Kidney (tissue), 14 donors: Measurements from ENCODE around the gene RAB36. TPM values are rescaled to one million over a fixed set of nuclear protein-coding genes. Genes with fewer than 3 reads are reported as not detected.

Experiments
- DNase-seq, 5 donors: peaks; one replicate each; pipeline ENCODE4 v3.0.0-alpha.2; 2013 to 2020
- FAIRE-seq: peaks from 2 replicates; lab custom pipeline; 2012; peaks lifted over from hg19 to GRCh38; lab: Jason Lieb, UNC
- H3K27ac ChIP-seq, 2 donors: one replicate each; pipeline ENCODE4 v1.7.0; 2013; ENCODE audit warnings: low read depth in 2 of 2, low read length in 2 of 2, inconsistent platforms in 1 of 2
- H3K27me3 ChIP-seq: one replicate; pipeline ENCODE4 v1.7.1; 2013; ENCODE audit warnings: low read length, inconsistent platforms; ENCODE audit not compliant: control insufficient read depth, insufficient read depth
- H3K36me3 ChIP-seq, 3 donors: one replicate each; pipeline versions ENCODE4 v1.7.0 to v1.7.1; 2013; ENCODE audit warnings: low read length in 3 of 3, control low read depth in 1 of 3, inconsistent platforms in 1 of 3; ENCODE audit not compliant: insufficient read depth in 3 of 3, control insufficient read depth in 2 of 3
- H3K4me1 ChIP-seq, 3 donors: one replicate each; pipeline versions ENCODE4 v1.7.0 to v1.7.1; 2013; ENCODE audit warnings: low read length in 3 of 3, inconsistent platforms in 1 of 3, low read depth in 1 of 3; ENCODE audit not compliant: control insufficient read depth in 2 of 3, insufficient read depth in 2 of 3
- H3K4me3 ChIP-seq, 3 donors: one replicate each; pipeline versions ENCODE4 v1.7.0 to v1.8.1; 2013; ENCODE audit warnings: low read length in 3 of 3, control low read depth in 1 of 3, inconsistent platforms in 1 of 3
- H3K9ac ChIP-seq, 3 donors: one replicate each; pipeline versions ENCODE4 v1.7.0 to v1.7.1; 2013; ENCODE audit warnings: low read length in 3 of 3, control low read depth in 1 of 3, inconsistent platforms in 1 of 3
- H3K9me3 ChIP-seq, 3 donors: one replicate each; pipeline versions ENCODE4 v1.7.0 to v1.7.1; 2013; ENCODE audit warnings: low read length in 3 of 3, control low read depth in 1 of 3, inconsistent platforms in 1 of 3; ENCODE audit not compliant: control insufficient read depth in 2 of 3, insufficient read depth in 1 of 3
- CTCF ChIP-seq: IDR thresholded peaks from 3 replicates; pipeline ENCODE4 v1.5.1; 2012; ENCODE audit warnings: mild to moderate bottlenecking, moderate library complexity, borderline replicate concordance; ENCODE audit not compliant: insufficient read depth; ENCODE audit errors: extremely low read depth
- intact Hi-C: fragments of 100-400 bp; cut with DNase I; formaldehyde crosslinking; loops from one replicate; pipeline ENCODE4 v1.11.1; 2022
- polyA plus RNA-seq: library from polyadenylated mRNA; stranded (reverse); fragments of 350-450 nt; fragmentation: Illumina TruSeq; extraction: RNeasy Lipid Tissue Mini Kit (QIAGEN cat#74804); gene quantifications from one replicate; pipeline ENCODE4 v1.2.3, GENCODE V29; 2014; ENCODE audit warnings: low read depth, low replicate concordance; ENCODE audit not compliant: insufficient read depth
- total RNA-seq: library from RNA; stranded (reverse); fragmentation: NEBNext Ultra II Directional; extraction: Animal tissue kit (Norgen Biotek cat#: 25700); gene quantifications from one replicate; pipeline ENCODE4 v1.2.1, GENCODE V29; 2021
- donor health status: control.
- donor health status: control.
- donor health status: control.
- donor health status: control.
- donor health status: control.
- donor health status: DM: yes; HTN: yes; CAD: no.
- donor health status: Normal renal cell carcinoma (clear cell type).

RAB36 gene
- total and polyA plus RNA-seq, 2 donors from 2014 or later: 9.7 to 30.5 TPM

DNA sequence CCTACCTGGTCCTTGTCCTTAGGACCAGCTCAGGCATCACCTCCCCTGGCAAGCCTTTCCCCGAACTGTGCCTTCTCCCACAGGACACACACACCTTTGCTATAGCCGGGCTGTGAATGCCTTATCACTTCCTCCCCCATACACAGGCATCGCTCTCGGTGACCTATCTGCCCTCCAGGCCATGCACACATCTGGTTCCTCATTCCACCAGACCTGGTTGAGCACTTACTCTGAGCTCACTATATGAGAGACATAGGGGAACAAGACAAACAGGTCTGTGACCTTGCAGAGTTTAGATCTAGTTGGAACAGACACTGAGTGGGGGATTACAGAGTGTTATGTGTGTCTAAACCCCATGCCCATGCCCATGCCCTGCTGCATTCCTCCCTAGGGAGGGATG is 31.9 kb downstream of the RAB36 start:
- DNase-seq: no peak
- intact Hi-C loops: loop anchor here (5.0 to 10.0 kb wide), 2 partner anchors 105 to 208 kb away; no protein-coding TSS in a partner anchor
- H3K9ac ChIP-seq: no peak overlapping the region
- no peak overlapping the region for H3K4me3 ChIP-seq
- TF ChIP-seq CTCF: no peak
- no peaks in the 10 kb centered on the region for H3K36me3 ChIP-seq
- H3K27ac ChIP-seq: no peak overlapping the region
- no peaks in the 10 kb centered on the region for H3K9me3 ChIP-seq
- H3K4me1 ChIP-seq: peaks cover 0 to 20% (median 13%) of the 10 kb centered on the region in 3 donors
- no peaks in the 10 kb centered on the region for H3K27me3 ChIP-seq
- FAIRE-seq: no peak

GRCh38 chr22:23178512-23179254 is 33.4 kb downstream of the RAB36 start:
- intact Hi-C loops: loop anchor here (5.0 to 10.0 kb wide), 2 partner anchors 104 to 206 kb away; no protein-coding TSS in a partner anchor
- H3K4me1 ChIP-seq: peaks cover 0 to 29% (median 22%) of the 10 kb centered on the region in 3 donors
- peak overlapping the region; percentile 77 to 85 for H3K27ac ChIP-seq
- no peaks in the 10 kb centered on the region for H3K9me3 ChIP-seq
- peak overlapping the region in 1 of 3 donors; percentile 2 for H3K4me3 ChIP-seq
- no peaks in the 10 kb centered on the region for H3K36me3 ChIP-seq
- H3K9ac ChIP-seq: peak overlapping the region in 1 of 3 donors; percentile 89
- FAIRE-seq (no peak), DNase-seq (peak; percentile 79 to 85 (median 83))
- peak; percentile 92 for TF ChIP-seq CTCF
- no peaks in the 10 kb centered on the region for H3K27me3 ChIP-seq

DNA sequence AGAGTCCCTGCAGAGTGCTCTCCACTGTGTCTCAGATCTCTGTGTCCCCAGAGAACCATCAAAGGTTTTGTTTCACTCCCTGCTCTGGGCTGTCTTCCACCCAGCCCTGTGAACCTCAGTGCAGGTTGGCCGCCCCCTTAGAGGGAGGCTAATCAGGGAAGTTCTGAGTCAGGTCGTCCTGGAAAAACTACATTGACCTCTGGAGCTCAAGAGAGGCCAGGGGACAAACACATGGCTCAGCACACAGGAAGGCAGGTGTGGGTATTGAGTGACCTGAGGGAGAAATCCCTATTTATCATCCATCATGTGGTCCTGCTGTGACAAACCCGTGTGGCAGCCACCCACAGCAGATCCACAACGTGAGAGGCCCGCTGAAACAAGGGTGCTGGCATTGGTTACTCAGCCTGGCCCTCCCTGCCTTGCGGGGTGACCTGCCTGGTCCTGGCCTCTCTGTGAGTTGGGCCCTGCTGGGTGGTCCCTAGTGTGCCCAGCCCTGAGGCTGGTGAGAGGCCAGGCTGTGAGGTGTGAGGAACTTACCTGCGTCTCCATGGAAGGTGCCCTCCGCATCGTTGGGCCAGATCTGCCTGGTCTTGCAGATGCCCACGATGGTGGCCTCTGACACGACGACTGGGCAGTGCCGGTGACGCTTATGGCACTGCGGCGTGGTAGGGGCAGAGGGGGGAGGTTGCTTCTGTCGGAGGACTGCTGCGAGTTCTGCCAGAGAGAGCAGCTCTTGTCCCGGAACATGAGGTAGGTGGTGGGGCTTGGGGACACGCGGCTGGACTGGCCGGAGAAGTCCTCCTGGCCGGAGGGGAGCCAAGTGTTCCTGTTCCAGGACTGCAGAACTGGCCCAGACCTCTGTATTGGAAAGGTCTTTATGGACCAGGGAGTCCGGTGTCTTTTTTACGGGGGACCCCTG is 34.4 kb downstream of the RAB36 start:
- H3K27ac ChIP-seq: peak overlapping the region; percentile 77 to 85
- intact Hi-C loops: loop anchor here (5.0 to 10.0 kb wide), 2 partner anchors 103 to 205 kb away; no protein-coding TSS in a partner anchor
- TF ChIP-seq CTCF: no peak
- peak overlapping the region; percentile 26 to 68 (median 57) for H3K4me3 ChIP-seq
- FAIRE-seq (no peak), DNase-seq (peak in 4 of 5 donors; percentile 39 to 85 (median 58))
- H3K36me3 ChIP-seq: no peaks in the 10 kb centered on the region
- peaks cover 0 to 32% (median 28%) of the 10 kb centered on the region in 3 donors for H3K4me1 ChIP-seq
- no peaks in the 10 kb centered on the region for H3K9me3 ChIP-seq
- peak overlapping the region in 2 of 3 donors; percentile 51 to 89 for H3K9ac ChIP-seq
- H3K27me3 ChIP-seq: no peaks in the 10 kb centered on the region
